Kidney (tissue), 14 donors: ENCODE data around the gene SNX27. TPM values are rescaled to one million over a fixed set of nuclear protein-coding genes. Genes with fewer than 3 reads are reported as not detected.
"Not testable (repeated sequence)": the region's sequence is repeated elsewhere in the genome, so short reads cannot be mapped to it uniquely, and the experiment has no call there.

ENCODE experiments used
- DNase-seq, 5 donors: peaks; one replicate each; pipeline ENCODE4 v3.0.0-alpha.2; 2013 to 2020
- FAIRE-seq: peaks from 2 replicates; lab custom pipeline; 2012; peaks lifted over from hg19 to GRCh38; lab: Jason Lieb, UNC
- H3K27ac ChIP-seq, 2 donors: one replicate each; pipeline ENCODE4 v1.7.0; 2013; ENCODE audit warnings: low read depth in 2 of 2, low read length in 2 of 2, inconsistent platforms in 1 of 2
- H3K27me3 ChIP-seq: one replicate; pipeline ENCODE4 v1.7.1; 2013; ENCODE audit warnings: low read length, inconsistent platforms; ENCODE audit not compliant: control insufficient read depth, insufficient read depth
- H3K36me3 ChIP-seq, 3 donors: one replicate each; pipeline versions ENCODE4 v1.7.0 to v1.7.1; 2013; ENCODE audit warnings: low read length in 3 of 3, control low read depth in 1 of 3, inconsistent platforms in 1 of 3; ENCODE audit not compliant: insufficient read depth in 3 of 3, control insufficient read depth in 2 of 3
- H3K4me1 ChIP-seq, 3 donors: one replicate each; pipeline versions ENCODE4 v1.7.0 to v1.7.1; 2013; ENCODE audit warnings: low read length in 3 of 3, inconsistent platforms in 1 of 3, low read depth in 1 of 3; ENCODE audit not compliant: control insufficient read depth in 2 of 3, insufficient read depth in 2 of 3
- H3K4me3 ChIP-seq, 3 donors: one replicate each; pipeline versions ENCODE4 v1.7.0 to v1.8.1; 2013; ENCODE audit warnings: low read length in 3 of 3, control low read depth in 1 of 3, inconsistent platforms in 1 of 3
- H3K9ac ChIP-seq, 3 donors: one replicate each; pipeline versions ENCODE4 v1.7.0 to v1.7.1; 2013; ENCODE audit warnings: low read length in 3 of 3, control low read depth in 1 of 3, inconsistent platforms in 1 of 3
- H3K9me3 ChIP-seq, 3 donors: one replicate each; pipeline versions ENCODE4 v1.7.0 to v1.7.1; 2013; ENCODE audit warnings: low read length in 3 of 3, control low read depth in 1 of 3, inconsistent platforms in 1 of 3; ENCODE audit not compliant: control insufficient read depth in 2 of 3, insufficient read depth in 1 of 3
- CTCF ChIP-seq: IDR thresholded peaks from 3 replicates; pipeline ENCODE4 v1.5.1; 2012; ENCODE audit warnings: mild to moderate bottlenecking, moderate library complexity, borderline replicate concordance; ENCODE audit not compliant: insufficient read depth; ENCODE audit errors: extremely low read depth
- intact Hi-C: fragments of 100-400 bp; cut with DNase I; formaldehyde crosslinking; loops from one replicate; pipeline ENCODE4 v1.11.1; 2022
- polyA plus RNA-seq: library from polyadenylated mRNA; stranded (reverse); fragments of 350-450 nt; fragmentation: Illumina TruSeq; extraction: RNeasy Lipid Tissue Mini Kit (QIAGEN cat#74804); gene quantifications from one replicate; pipeline ENCODE4 v1.2.3, GENCODE V29; 2014; ENCODE audit warnings: low read depth, low replicate concordance; ENCODE audit not compliant: insufficient read depth
- total RNA-seq: library from RNA; stranded (reverse); fragmentation: NEBNext Ultra II Directional; extraction: Animal tissue kit (Norgen Biotek cat#: 25700); gene quantifications from one replicate; pipeline ENCODE4 v1.2.1, GENCODE V29; 2021
- donor health status: control.
- donor health status: control.
- donor health status: control.
- donor health status: control.
- donor health status: control.
- donor health status: DM: yes; HTN: yes; CAD: no.
- donor health status: Normal renal cell carcinoma (clear cell type).

SNX27 gene
- total and polyA plus RNA-seq, 2 donors from 2014 or later: 13.5 to 46.3 TPM

- intact Hi-C loops: no loop called here
- H3K27ac ChIP-seq: no peak overlapping the region
- FAIRE-seq (no peak), DNase-seq (no peak)
- H3K9ac ChIP-seq: no peak overlapping the region
- H3K27me3 ChIP-seq: no peaks in the 10 kb centered on the region
- H3K36me3 ChIP-seq: no peaks in the 10 kb centered on the region
- H3K4me1 ChIP-seq: peaks cover 0 to 16% (median 12%) of the 10 kb centered on the region in 3 donors
- H3K9me3 ChIP-seq: no peaks in the 10 kb centered on the region
- no peak for TF ChIP-seq CTCF
- no peak overlapping the region for H3K4me3 ChIP-seq
Measured at GRCh38 chr1:151616505-151616849, 4.6 kb downstream of the SNX27 start.

GRCh38 chr1:151618003-151618402, 6.2 kb downstream of the SNX27 start:
- intact Hi-C loops: no loop called here
- no peak for DNase-seq
- Histone ChIP-seq H3K4me3 (no peak overlapping the region), H3K4me1 (peaks cover 0 to 14% (median 12%) of the 10 kb centered on the region in 3 donors), H3K9ac (no peak overlapping the region), H3K36me3 (no peaks in the 10 kb centered on the region), H3K27me3 (no peaks in the 10 kb centered on the region), H3K27ac (no peak overlapping the region), H3K9me3 (no peaks in the 10 kb centered on the region)
- no peak for TF ChIP-seq CTCF
- no peak for FAIRE-seq

GRCh38 chr1:151618470-151618869, 6.6 kb downstream of the SNX27 start:
- Histone ChIP-seq H3K36me3 (no peaks in the 10 kb centered on the region), H3K4me3 (no peak overlapping the region), H3K9ac (no peak overlapping the region), H3K27ac (no peak overlapping the region), H3K9me3 (no peaks in the 10 kb centered on the region), H3K27me3 (no peaks in the 10 kb centered on the region), H3K4me1 (peaks cover 0 to 14% (median 7%) of the 10 kb centered on the region in 3 donors)
- TF ChIP-seq CTCF: no peak
- FAIRE-seq (no peak), DNase-seq (no peak)
- intact Hi-C loops: no loop called here

GRCh38 chr1:151618996-151619395, 7.1 kb downstream of the SNX27 start:
- FAIRE-seq, H3K36me3 ChIP-seq, H3K27me3 ChIP-seq, intact Hi-C loops, H3K9me3 ChIP-seq, DNase-seq, H3K27ac ChIP-seq, H3K9ac ChIP-seq, H3K4me3 ChIP-seq: not testable (repeated sequence)
- peaks cover 0 to 14% (median 5%) of the 10 kb centered on the region in 3 donors for H3K4me1 ChIP-seq
